Mammary epithelial cell (primary cell): Measurements from ENCODE around the gene INO80.
"Not testable (repeated sequence)": the region's sequence is repeated elsewhere in the genome, so short reads cannot be mapped to it uniquely, and the experiment has no call there.

ENCODE experiments used
- EZH2 ChIP-seq: IDR thresholded peaks from 2 replicates; pipeline ENCODE4 v1.6.1; 2012; ENCODE audit warnings: low read length, inconsistent platforms, borderline replicate concordance
- TF ChIP-seq, protein P1 (sequence below), 2 donors: IDR thresholded peaks in 1 of 2; conservative IDR thresholded peaks in 1 of 2; 2 replicates each; pipeline ENCODE4 v1.5.1; 2011 to 2012; ENCODE audit warnings: inconsistent platforms in 2 of 2, low read length in 2 of 2, mild to moderate bottlenecking in 2 of 2, control low read depth in 1 of 2, low read depth in 1 of 2; ENCODE audit not compliant: insufficient read depth in 1 of 2; ENCODE audit errors: extremely low read depth in 1 of 2

- TF ChIP-seq, protein P1, sequence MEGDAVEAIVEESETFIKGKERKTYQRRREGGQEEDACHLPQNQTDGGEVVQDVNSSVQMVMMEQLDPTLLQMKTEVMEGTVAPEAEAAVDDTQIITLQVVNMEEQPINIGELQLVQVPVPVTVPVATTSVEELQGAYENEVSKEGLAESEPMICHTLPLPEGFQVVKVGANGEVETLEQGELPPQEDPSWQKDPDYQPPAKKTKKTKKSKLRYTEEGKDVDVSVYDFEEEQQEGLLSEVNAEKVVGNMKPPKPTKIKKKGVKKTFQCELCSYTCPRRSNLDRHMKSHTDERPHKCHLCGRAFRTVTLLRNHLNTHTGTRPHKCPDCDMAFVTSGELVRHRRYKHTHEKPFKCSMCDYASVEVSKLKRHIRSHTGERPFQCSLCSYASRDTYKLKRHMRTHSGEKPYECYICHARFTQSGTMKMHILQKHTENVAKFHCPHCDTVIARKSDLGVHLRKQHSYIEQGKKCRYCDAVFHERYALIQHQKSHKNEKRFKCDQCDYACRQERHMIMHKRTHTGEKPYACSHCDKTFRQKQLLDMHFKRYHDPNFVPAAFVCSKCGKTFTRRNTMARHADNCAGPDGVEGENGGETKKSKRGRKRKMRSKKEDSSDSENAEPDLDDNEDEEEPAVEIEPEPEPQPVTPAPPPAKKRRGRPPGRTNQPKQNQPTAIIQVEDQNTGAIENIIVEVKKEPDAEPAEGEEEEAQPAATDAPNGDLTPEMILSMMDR (conservative IDR thresholded peaks at IDR 0.05 in 1 of 2, IDR thresholded peaks at IDR 0.05 in 1 of 2; ENCODE audit: extremely low read depth in 1 of 2, insufficient read depth in 1 of 2, low read depth in 1 of 2, low read length in 2 of 2): not testable (repeated sequence)
- not testable (repeated sequence) for TF ChIP-seq EZH2
These were observed 16.0 kb upstream of the INO80 start for GRCh38 chr15:41132094-41132493.
